ENCODE results near the gene PANK4.

DNA sequence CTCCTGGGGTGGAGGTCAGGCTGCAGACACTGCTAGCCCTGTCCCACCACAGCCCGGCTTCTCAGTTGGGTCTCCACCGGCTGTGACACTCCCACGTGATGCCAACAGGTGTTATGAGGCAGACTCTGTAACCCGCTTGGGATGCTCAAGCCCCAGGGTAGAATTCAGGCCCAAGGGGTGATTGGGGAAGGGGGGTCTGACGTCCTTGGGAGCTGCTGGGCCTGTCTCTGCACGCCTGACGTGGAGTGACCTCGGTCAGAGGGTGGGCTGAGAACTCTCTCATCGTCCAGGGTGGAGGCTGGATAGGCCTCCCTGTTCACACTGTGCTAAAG lies 11.4 kb upstream of the PANK4 start:
- TF ChIP-seq JUND (IDR thresholded peaks at IDR 0.05; ENCODE audit: low read length) = no peak
- TF ChIP-seq CTCF (IDR thresholded peaks at IDR 0.05; ENCODE audit: control extremely low read depth in 1 of 3, insufficient read depth in 1 of 3, low read depth in 1 of 3, low read length in 3 of 3) = no peak
- no peak for TF ChIP-seq POU5F1 (IDR thresholded peaks at IDR 0.05; ENCODE audit: low read depth, low read length)
- TF ChIP-seq CREB1 (IDR thresholded peaks at IDR 0.05) = no peak
- TF ChIP-seq KDM4A (IDR thresholded peaks at IDR 0.05; ENCODE audit: low read depth, low read length, severe bottlenecking) = no peak
- TF ChIP-seq RAD21 (IDR thresholded peaks at IDR 0.05 in 1 of 2, conservative IDR thresholded peaks at IDR 0.05 in 1 of 2; ENCODE audit: low read depth in 2 of 2, low read length in 2 of 2) = no peak
- TF ChIP-seq GABPA (IDR thresholded peaks at IDR 0.05; ENCODE audit: borderline replicate concordance, insufficient read depth, low read length) = no peak
- TF ChIP-seq, protein P1, sequence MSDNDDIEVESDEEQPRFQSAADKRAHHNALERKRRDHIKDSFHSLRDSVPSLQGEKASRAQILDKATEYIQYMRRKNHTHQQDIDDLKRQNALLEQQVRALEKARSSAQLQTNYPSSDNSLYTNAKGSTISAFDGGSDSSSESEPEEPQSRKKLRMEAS (IDR thresholded peaks at IDR 0.05) = no peak
- TF ChIP-seq SRF (IDR thresholded peaks at IDR 0.05; ENCODE audit: low read depth, low read length) = no peak
- TF ChIP-seq RNF2 (IDR thresholded peaks at IDR 0.05; ENCODE audit: borderline replicate concordance, low read depth, low read length, missing control alignments, poor library complexity, severe bottlenecking) = no peak
- TF ChIP-seq CEBPB (IDR thresholded peaks at IDR 0.05; ENCODE audit: low read depth, low read length) = no peak
- TF ChIP-seq, protein P2, sequence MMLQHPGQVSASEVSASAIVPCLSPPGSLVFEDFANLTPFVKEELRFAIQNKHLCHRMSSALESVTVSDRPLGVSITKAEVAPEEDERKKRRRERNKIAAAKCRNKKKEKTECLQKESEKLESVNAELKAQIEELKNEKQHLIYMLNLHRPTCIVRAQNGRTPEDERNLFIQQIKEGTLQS (IDR thresholded peaks at IDR 0.05; ENCODE audit: insufficient read depth, low read depth, low read length) = no peak
- no peak for TF ChIP-seq HDAC2 (IDR thresholded peaks at IDR 0.05; ENCODE audit: borderline replicate concordance in 1 of 2, low read depth in 2 of 2, low read length in 2 of 2)

Data from H1 (cell line).